Measurements from ENCODE around the gene AP3S1.

Gene AP3S1

GRCh38 chr5:115944501-115944900, 102.8 kb downstream of the AP3S1 start:
- no peak for DNase-seq

- DNase-seq = no peak
These were observed 104.9 kb downstream of the AP3S1 start for GRCh38 chr5:115946655-115947054.

- no peak for DNase-seq
These were observed 105.5 kb downstream of the AP3S1 start for GRCh38 chr5:115947260-115947659.

- DNase-seq = no peak
These were observed 106.4 kb downstream of the AP3S1 start for GRCh38 chr5:115948091-115948534.

GRCh38 chr5:115949096-115949495, 107.4 kb downstream of the AP3S1 start:
- no peak for DNase-seq

GRCh38 chr5:115952588-115952987, 110.9 kb downstream of the AP3S1 start:
- DNase-seq = no peak

- DNase-seq = no peak
These were observed 112.4 kb downstream of the AP3S1 start for GRCh38 chr5:115954144-115954543.

GRCh38 chr5:115956957-115957356, 115.2 kb downstream of the AP3S1 start:
- DNase-seq = no peak

GRCh38 chr5:115961381-115962238, 119.9 kb downstream of the AP3S1 start:
- DNase-seq = no peak

- DNase-seq = no peak
These were observed 120.5 kb downstream of the AP3S1 start, which contains the start of gene LVRN for GRCh38 chr5:115962239-115962564. Gene LVRN (plus strand): TSS chr5:115962475. CDS start chr5:115962618, 143 bp downstream.

- DNase-seq = peak; percentile 2
These were observed 121.0 kb downstream of the AP3S1 start for GRCh38 chr5:115962565-115963402.

- no peak for DNase-seq
These were observed 121.8 kb downstream of the AP3S1 start for GRCh38 chr5:115963566-115963965.

Data from activated CD4-positive, alpha-beta T cell treated with anti-CD3 and anti-CD28 coated beads for 48 hours (primary cell).